Activated CD8-positive, alpha-beta memory T cell treated with anti-CD3 and anti-CD28 coated beads, Interleukin-2, amount 50 U/mL, for 1 hour (primary cell): ENCODE data around the gene MYH13.

Source experiments
- DNase-seq: peaks from one replicate; pipeline ENCODE4 v3.0.0-alpha.2; 2020; ENCODE audit errors: extremely low read depth

Gene MYH13

GRCh38 chr17:10372906-10373305 is at the start of gene MYH13:
Gene MYH13, minus strand, starts transcription at chr17:10373006. Its CDS starts 8,476 bp downstream, at chr17:10364530.
- no peak for DNase-seq

GRCh38 chr17:10421900-10422542 is 49.2 kb upstream of the MYH13 start, which contains the start of gene MYH8:
Gene MYH8, minus strand, starts transcription at chr17:10421950. Its CDS starts 1,723 bp downstream, at chr17:10420227.
- no peak for DNase-seq

- no peak for DNase-seq
These were observed 48.4 kb upstream of the MYH13 start for GRCh38 chr17:10421211-10421610.

GRCh38 chr17:10420811-10421210 is 48.0 kb upstream of the MYH13 start:
- no peak for DNase-seq

- DNase-seq, result no peak
These were observed 44.6 kb upstream of the MYH13 start for GRCh38 chr17:10417431-10417830.

GRCh38 chr17:10415161-10415560 is 42.4 kb upstream of the MYH13 start:
- DNase-seq, result no peak

GRCh38 chr17:10403589-10403988 is 30.8 kb upstream of the MYH13 start:
- DNase-seq, result no peak

- DNase-seq, result no peak
These were observed 25.5 kb upstream of the MYH13 start for GRCh38 chr17:10398352-10398751.

GRCh38 chr17:10396524-10397163 is 23.8 kb upstream of the MYH13 start:
- no peak for DNase-seq

GRCh38 chr17:10394201-10394887 is 21.5 kb upstream of the MYH13 start:
- DNase-seq, result no peak

GRCh38 chr17:10392880-10393279 is 20.1 kb upstream of the MYH13 start:
- no peak for DNase-seq

- DNase-seq, result no peak
These were observed 13.1 kb upstream of the MYH13 start for GRCh38 chr17:10385871-10386270.

GRCh38 chr17:10384175-10384574 is 11.4 kb upstream of the MYH13 start:
- DNase-seq, result no peak

- no peak for DNase-seq
These were observed 8.0 kb upstream of the MYH13 start for GRCh38 chr17:10380631-10381408.

- no peak for DNase-seq
These were observed 2.7 kb downstream of the MYH13 start for GRCh38 chr17:10370016-10370608.

GRCh38 chr17:10369239-10369638 is 3.6 kb downstream of the MYH13 start:
- no peak for DNase-seq

- DNase-seq, result no peak
These were observed 4.2 kb downstream of the MYH13 start for GRCh38 chr17:10368561-10368960.

- no peak for DNase-seq
These were observed 12.2 kb downstream of the MYH13 start for GRCh38 chr17:10360578-10360977.

GRCh38 chr17:10357768-10358167 is 15.0 kb downstream of the MYH13 start:
- DNase-seq, result no peak

- no peak for DNase-seq
These were observed 18.2 kb downstream of the MYH13 start for GRCh38 chr17:10354651-10355050.

- DNase-seq, result no peak
These were observed 19.9 kb downstream of the MYH13 start for GRCh38 chr17:10352893-10353292.

- no peak for DNase-seq
These were observed 23.4 kb downstream of the MYH13 start for GRCh38 chr17:10349403-10349802.
